ENCODE measurements around the gene MRGPRE.

Gene MRGPRE

GRCh38 chr11:3213659-3214419, 18.4 kb downstream of the MRGPRE start:
- DNase-seq, result no peak

DNA sequence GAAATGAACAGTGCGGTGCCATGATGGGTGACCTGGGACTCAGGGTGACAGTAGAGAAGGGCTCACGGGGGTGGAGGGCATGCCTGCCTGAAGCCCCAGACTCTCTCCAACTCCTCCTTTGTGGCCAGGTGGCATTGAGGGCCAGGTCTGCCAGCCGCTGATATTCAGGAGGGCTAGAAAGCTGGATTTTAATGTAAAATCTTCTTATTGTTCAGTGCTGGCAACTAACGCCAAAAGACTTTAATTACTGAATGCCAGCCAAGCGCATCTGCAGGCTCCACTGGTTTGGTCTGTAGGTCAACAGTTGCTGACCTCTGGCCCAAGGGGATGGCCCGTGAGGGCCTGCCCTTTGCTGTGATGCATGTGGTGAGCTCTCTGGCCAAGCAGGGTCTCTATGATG, 23.9 kb downstream of the MRGPRE start:
- no peak for DNase-seq

- DNase-seq, result no peak
These were observed 24.6 kb downstream of the MRGPRE start for GRCh38 chr11:3207526-3208189.

DNA sequence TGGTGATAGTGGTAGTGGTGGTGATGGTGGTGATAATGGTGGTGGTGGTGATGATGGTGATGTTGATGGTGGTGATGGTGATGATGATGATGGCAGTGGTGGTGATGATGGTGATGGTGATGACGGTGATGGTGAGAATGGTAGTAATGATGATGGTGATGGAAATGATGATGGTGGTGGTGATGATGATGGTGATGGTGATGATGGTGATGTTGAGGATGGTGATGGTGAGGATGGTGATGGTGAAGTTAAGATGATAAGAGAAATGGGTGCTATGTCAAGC, 25.4 kb downstream of the MRGPRE start:
- no peak for DNase-seq

DNA sequence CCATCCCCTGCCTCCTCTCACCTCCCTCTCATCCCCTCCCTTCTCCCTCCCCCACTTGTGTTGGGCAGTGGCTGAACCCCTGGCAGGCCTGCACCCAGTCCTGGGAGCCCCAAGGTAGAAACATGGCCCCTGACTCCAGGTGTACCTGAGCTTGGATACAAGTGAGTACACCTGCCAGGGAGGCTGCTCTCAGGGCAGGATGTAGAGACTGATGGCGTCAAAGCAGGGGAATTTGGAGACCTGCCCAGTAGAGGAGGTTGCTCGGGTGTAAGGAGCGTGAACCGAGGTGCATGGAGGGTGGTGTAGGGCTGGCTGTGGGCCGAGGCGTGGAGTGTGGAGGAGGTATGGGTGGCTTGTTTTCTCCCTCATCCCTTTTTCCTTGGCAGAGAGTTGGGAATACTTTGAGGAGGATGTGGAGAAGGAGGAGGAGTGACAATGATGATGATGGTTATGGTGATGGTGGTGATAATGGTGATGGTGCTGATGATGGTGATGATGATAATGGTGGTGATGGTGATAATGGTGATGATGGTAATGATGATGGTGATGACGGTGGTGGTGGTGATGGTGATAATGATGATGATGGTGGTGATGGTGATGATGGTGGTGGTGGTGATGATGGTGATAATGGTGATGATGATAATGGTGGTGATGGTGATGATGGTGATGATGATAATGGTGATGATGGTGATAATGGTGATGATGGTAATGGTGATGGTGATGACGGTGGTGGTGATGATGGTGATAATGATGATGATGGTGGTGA, 25.9 kb downstream of the MRGPRE start:
- no peak for DNase-seq

DNA sequence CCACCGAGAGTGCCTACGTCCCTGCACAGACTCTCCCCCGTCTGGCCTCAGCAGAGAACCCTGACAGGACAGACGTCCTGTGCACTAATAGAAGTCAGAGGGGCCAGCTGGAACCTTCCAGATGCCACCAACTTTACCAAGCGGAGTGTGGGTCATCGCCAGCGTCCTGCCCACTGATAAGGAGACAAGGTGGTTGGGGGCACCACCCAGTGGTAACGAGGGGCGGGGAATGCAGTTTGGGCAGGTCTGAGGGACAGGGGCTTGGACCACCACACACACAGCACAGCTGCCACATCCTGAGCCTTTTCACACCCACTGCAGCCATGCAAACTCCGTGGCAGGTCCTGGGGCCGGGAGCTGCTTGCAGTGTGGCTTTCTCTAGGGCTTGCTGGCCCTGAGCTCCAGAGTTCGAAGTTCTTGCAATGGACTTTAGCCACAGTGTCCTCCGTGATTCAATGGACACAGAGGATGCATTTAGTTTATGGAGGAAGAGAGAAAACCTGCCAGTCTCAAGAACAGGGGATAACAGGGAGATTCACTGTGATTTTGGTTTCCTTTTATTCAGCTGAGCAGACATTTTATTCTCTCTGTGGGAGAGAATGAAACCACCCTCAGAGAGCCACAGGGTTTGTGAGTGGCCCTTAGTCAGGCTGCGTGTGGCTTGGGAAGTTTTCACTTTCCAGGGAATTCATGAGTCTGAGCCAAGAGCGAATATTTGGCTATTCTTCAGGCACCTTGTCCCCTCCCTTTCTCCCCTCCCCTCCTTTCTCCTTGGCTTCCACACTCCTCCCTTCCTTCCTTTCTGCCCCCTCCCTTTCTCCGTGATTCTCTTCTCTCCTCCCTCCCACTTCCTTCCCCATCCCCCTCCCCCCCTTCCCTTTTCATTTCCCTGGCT, 26.7 kb downstream of the MRGPRE start:
- DNase-seq, result peak; percentile 25

DNA sequence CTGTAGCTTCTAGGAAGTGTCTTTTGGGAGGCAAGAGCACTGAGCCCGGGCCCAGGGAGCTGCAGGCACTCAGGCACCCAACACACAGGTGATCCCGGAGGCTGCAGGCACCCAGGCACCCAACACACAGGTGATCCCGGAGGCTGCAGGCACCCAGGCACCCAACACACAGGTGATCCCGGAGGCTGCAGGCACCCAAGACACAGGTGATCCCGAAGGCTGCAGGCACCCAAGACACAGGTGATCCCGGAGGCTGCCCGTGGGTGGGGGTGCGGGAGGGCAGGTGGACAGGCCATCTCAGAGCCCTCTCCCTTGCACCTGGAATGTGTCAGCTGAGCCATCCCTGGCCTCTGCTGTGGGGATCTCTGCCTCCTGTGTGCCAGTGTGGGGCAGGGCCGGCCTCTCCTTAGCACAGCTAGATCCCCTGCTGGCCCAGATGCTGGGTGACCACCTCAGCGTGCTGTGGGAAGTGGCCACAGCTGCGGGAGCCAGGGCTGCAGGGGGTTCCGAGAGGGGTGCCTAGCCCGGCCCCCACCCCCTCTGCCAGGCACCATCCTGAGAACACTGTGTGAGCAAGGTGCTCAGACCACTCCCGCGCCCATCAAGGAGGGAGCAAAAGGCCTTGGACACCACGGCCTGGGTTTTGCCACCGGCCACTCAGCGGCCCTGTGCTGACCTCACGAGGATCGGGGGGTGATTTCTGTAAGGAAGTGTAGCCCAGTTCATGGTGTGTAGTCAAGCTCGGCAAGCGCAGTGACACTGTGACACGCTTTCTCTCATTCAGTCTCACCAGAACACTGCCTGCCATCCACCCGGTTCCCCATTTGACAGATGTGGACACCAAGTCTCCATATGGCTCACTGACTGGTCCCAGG, 27.8 kb downstream of the MRGPRE start:
- no peak for DNase-seq

- no peak for DNase-seq
These were observed 28.8 kb downstream of the MRGPRE start for GRCh38 chr11:3203221-3204043.

DNA sequence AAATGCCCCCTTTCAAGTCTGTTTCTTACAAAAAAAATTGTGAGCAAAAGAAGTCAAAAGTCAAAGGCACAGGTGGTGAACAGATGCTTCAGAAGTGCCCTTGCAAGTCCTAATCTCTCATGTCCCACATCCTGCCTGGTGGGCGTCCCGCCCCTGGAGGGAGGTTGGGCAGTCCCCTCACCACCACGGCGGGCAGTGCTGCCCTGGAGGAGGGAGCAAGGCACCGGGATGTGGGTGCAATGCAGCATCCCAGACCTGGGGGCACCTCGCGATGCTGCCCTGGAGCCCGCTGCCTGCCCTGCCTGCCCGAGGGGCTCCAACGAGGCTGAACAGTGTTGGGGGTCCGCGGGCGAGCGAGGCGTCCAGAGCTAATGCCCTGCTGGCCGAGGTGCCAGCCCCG, 29.5 kb downstream of the MRGPRE start:
- no peak for DNase-seq

- DNase-seq, result no peak
These were observed 29.9 kb downstream of the MRGPRE start for GRCh38 chr11:3202305-3202704.

GRCh38 chr11:3201677-3202181, 30.5 kb downstream of the MRGPRE start:
- no peak for DNase-seq

GRCh38 chr11:3201112-3201581, 31.1 kb downstream of the MRGPRE start:
- DNase-seq, result no peak

GRCh38 chr11:3200388-3201111, 31.7 kb downstream of the MRGPRE start:
- no peak for DNase-seq

DNA sequence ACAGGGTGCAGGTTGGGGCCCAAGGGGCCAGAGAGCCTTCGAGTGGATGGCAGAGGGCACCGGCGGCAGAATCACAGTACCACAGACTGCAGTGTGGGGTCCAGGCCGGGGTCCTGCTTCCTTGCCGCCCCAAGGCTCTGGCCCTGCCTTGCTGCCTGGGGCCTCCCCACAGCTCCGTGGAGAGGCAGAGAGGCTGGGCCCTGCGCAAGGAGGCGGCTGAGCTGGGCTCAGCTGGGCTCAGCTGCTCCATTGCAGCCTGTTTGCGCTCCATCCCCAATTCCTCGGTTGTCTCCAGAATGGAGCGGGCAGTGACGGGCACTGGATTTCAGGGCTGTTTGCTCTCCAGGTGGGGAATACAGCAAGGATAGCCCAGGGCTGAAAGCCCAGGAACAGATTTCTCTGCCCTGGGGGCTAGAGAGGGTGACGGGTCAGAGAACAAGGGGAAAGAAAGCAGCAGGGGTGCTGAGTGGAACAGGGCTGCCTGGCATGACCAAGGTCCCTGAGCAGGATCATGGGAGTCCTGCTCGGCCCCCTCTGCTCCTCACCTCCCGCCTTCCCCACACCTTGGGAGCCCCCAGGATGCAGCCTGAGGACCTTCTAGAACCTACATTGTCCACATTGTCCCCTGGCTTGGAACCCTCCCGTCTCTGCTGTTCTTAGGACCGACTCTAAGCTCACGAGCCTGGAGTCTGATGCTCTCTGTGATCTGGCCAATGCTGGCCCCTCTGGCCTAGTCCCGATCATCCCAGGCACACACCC, 32.5 kb downstream of the MRGPRE start:
- DNase-seq, result no peak

DNA sequence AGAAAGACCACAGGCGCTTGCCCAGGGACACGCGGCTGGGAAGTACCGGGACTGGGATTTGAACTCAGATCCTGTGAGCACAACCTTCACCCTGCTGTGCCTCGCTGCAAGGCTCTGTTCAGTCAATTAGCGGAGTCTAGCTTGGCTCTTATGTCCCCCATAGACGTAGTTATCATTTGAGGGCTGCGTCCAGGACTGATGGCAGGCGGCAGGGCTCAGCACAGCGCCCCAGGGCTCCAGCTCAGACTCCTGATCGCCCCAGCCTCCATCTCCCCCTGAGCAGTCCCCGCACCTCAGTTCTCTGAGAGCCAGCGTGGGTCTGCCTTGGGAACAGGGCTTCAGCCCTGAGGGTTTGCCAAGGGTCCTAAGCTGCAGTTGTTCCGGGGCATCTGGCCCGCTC, 33.4 kb downstream of the MRGPRE start:
- DNase-seq, result no peak

DNA sequence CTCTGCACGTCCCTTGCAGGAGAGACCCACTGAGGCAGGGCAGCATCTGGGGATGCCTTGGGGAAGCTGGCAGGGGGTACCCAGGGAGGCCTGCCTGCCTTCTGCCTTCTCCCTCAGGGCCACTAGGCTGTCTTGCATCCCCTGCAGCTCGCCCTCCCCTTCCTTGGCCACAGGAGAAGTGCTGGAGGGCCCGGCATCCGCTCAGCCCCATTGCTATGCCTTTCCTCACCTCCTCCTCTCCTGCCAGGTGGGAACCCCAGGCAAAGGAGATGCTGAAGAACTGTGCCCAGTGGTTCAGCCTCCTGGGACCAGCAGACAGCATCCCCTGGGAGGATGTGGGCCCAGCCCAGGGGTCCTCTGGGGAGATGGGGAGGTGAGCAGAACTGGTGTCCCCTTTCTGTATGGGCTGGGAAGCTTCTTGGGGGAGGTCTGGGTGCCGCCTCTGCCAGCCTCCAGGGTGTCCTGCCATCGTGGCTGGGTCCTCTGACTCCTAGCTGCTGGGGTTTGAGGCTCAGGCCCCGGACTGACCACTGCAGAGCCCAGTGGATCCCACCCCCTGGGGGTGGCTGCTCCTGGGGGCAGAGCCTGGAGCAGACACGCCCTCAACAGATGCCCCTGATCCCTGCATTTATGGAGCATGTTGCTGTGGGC, 34.2 kb downstream of the MRGPRE start:
- no peak for DNase-seq

GRCh38 chr11:3197044-3197695, 35.0 kb downstream of the MRGPRE start:
- no peak for DNase-seq

All from fibroblast of skin of scalp (primary cell).